Keratinocyte (primary cell): ENCODE data around the gene GRAMD1A.

Experiments
- CTCF ChIP-seq, 3 experiments: IDR thresholded peaks in 1 of 3; conservative IDR thresholded peaks in 1 of 3; optimal IDR thresholded peaks in 1 of 3; 2 replicates in 2 of 3; 3 replicates in 1 of 3; pipeline versions ENCODE3 to v1.5.1; 2011; ENCODE audit warnings: low read length in 3 of 3, mild to moderate bottlenecking in 3 of 3, moderate library complexity in 2 of 3, control low read depth in 1 of 3, inconsistent platforms in 1 of 3; ENCODE audit not compliant: insufficient read depth in 2 of 3; ENCODE audit errors: extremely low read depth in 1 of 3
- EZH2 ChIP-seq: IDR thresholded peaks from one replicate; pipeline ENCODE4 v1.6.1; 2012; ENCODE audit warnings: inconsistent platforms, mild to moderate bottlenecking, low read length, moderate library complexity

- no peak for TF ChIP-seq CTCF (optimal IDR thresholded peaks at IDR 0.05 in 1 of 3, IDR thresholded peaks at IDR 0.05 in 1 of 3, conservative IDR thresholded peaks at IDR 0.05 in 1 of 3; ENCODE audit: extremely low read depth in 1 of 3, insufficient read depth in 2 of 3, low read length in 3 of 3)
- no peak for TF ChIP-seq EZH2
Observed at GRCh38 chr19:34974646-34975045, 25.5 kb upstream of the GRAMD1A start.
